Right lobe of liver (tissue), 4 donors: ENCODE measurements around the gene KBTBD7.

ENCODE experiments used
- CTCF ChIP-seq, 4 donors: fragments of 200-600 bp in 3 of 4; fragments of 450-650 bp in 1 of 4; IDR thresholded peaks; one replicate each; pipeline versions ENCODE4 v1.5.1 to v1.8.0; 2016 to 2022; ENCODE audit warnings: antibody characterized with exemption in 4 of 4, mild to moderate bottlenecking in 2 of 4
- POLR2A ChIP-seq: fragments of 450-650 bp; IDR thresholded peaks from one replicate; pipeline ENCODE4 v1.6.1; 2017; ENCODE audit warnings: antibody characterized with exemption, mild to moderate bottlenecking
- donor health status: DM: no; HTN: no; CAD: no.
- donor health status: DM: no; HTN: no; CAD: no.
- donor health status: DM: no; HTN: yes; CAD: no.

- TF ChIP-seq CTCF (IDR thresholded peaks at IDR 0.05) (no peak), POLR2A (no peak)
Observed at GRCh38 chr13:41236369-41236768, 42.0 kb upstream of the KBTBD7 start.
